Measurements from ENCODE around the gene SERPINC1. TPM values are rescaled to one million over a fixed set of nuclear protein-coding genes. Genes with fewer than 3 reads are reported as not detected.

The SERPINC1 gene
- polyA plus RNA-seq, 1 donor from 2014 or later, result not detected

GRCh38 chr1:173913111-173913510 is 4.0 kb downstream of the SERPINC1 start:
- no peak overlapping the region for H3K27ac ChIP-seq (ENCODE audit: low read length)
- H3F3A ChIP-seq (ENCODE audit: insufficient read depth, low read length, poor library complexity, severe bottlenecking), result no peaks in the 10 kb centered on the region
- no peaks in the 10 kb centered on the region for H3K36me3 ChIP-seq (ENCODE audit: insufficient read depth, low read length)
- no peaks in the 10 kb centered on the region for H3K27me3 ChIP-seq (ENCODE audit: insufficient read depth, low read depth, low read length)
- H3K79me2 ChIP-seq (replicated peaks; ENCODE audit: insufficient read depth, low read length), result no peaks in the 10 kb centered on the region
- H3K9ac ChIP-seq (ENCODE audit: low read length), result no peak overlapping the region
- no peak overlapping the region for H3K4me2 ChIP-seq (ENCODE audit: low read length)
- TF ChIP-seq SMC3 (conservative IDR thresholded peaks at IDR 0.05; ENCODE audit: poor library complexity) (no peak), EZH2 (IDR thresholded peaks at IDR 0.05; ENCODE audit: borderline replicate concordance, insufficient read depth, low read length, poor library complexity, severe bottlenecking) (no peak), EP300 (conservative IDR thresholded peaks at IDR 0.05; ENCODE audit: poor library complexity, severe bottlenecking) (no peak), MXI1 (conservative IDR thresholded peaks at IDR 0.05; ENCODE audit: poor library complexity, severe bottlenecking) (no peak), CTCF (IDR thresholded peaks at IDR 0.05; ENCODE audit: poor library complexity, severe bottlenecking) (no peak), REST (IDR thresholded peaks at IDR 0.05; ENCODE audit: borderline replicate concordance) (no peak), POLR2AphosphoS5 (IDR thresholded peaks at IDR 0.05) (no peak), RAD21 (conservative IDR thresholded peaks at IDR 0.05) (no peak), TAF1 (IDR thresholded peaks at IDR 0.05; ENCODE audit: low read depth) (no peak)
- no peaks in the 10 kb centered on the region for H4K20me1 ChIP-seq (ENCODE audit: insufficient read depth)
- no peak overlapping the region for H2AFZ ChIP-seq (ENCODE audit: low read depth, low read length)
- no peaks in the 10 kb centered on the region for H3K9me2 ChIP-seq (ENCODE audit: insufficient read depth, low read length)
- no peak overlapping the region for H3K4me3 ChIP-seq (ENCODE audit: low read length)
- no peaks in the 10 kb centered on the region for H3K9me3 ChIP-seq (ENCODE audit: low read length)

- no peaks in the 10 kb centered on the region for H3K9me3 ChIP-seq (ENCODE audit: low read length)
- H3K27ac ChIP-seq (ENCODE audit: low read length), result no peak overlapping the region
- H3K4me2 ChIP-seq (ENCODE audit: low read length), result no peak overlapping the region
- H3K27me3 ChIP-seq (ENCODE audit: insufficient read depth, low read depth, low read length), result no peaks in the 10 kb centered on the region
- no peak overlapping the region for H3K9ac ChIP-seq (ENCODE audit: low read length)
- H3F3A ChIP-seq (ENCODE audit: insufficient read depth, low read length, poor library complexity, severe bottlenecking), result no peaks in the 10 kb centered on the region
- H3K79me2 ChIP-seq (replicated peaks; ENCODE audit: insufficient read depth, low read length), result no peaks in the 10 kb centered on the region
- no peaks in the 10 kb centered on the region for H4K20me1 ChIP-seq (ENCODE audit: insufficient read depth)
- no peak overlapping the region for H3K4me3 ChIP-seq (ENCODE audit: low read length)
- H2AFZ ChIP-seq (ENCODE audit: low read depth, low read length), result no peak overlapping the region
- no peaks in the 10 kb centered on the region for H3K36me3 ChIP-seq (ENCODE audit: insufficient read depth, low read length)
- no peak for TF ChIP-seq CTCF (IDR thresholded peaks at IDR 0.05; ENCODE audit: poor library complexity, severe bottlenecking)
- TF ChIP-seq EZH2 (IDR thresholded peaks at IDR 0.05; ENCODE audit: borderline replicate concordance, insufficient read depth, low read length, poor library complexity, severe bottlenecking), result no peak
- no peak for TF ChIP-seq REST (IDR thresholded peaks at IDR 0.05; ENCODE audit: borderline replicate concordance)
- TF ChIP-seq RAD21 (conservative IDR thresholded peaks at IDR 0.05), result no peak
- no peak for TF ChIP-seq TAF1 (IDR thresholded peaks at IDR 0.05; ENCODE audit: low read depth)
- TF ChIP-seq SMC3 (conservative IDR thresholded peaks at IDR 0.05; ENCODE audit: poor library complexity), result no peak
- no peak for TF ChIP-seq POLR2AphosphoS5 (IDR thresholded peaks at IDR 0.05)
- TF ChIP-seq MXI1 (conservative IDR thresholded peaks at IDR 0.05; ENCODE audit: poor library complexity, severe bottlenecking), result no peak
- H3K9me2 ChIP-seq (ENCODE audit: insufficient read depth, low read length), result no peaks in the 10 kb centered on the region
Observed at GRCh38 chr1:173903827-173904531, 13.1 kb downstream of the SERPINC1 start.
